NCI-H748 (cell line): Measurements from ENCODE around the gene FGF1.

Experiments used
- DNase-seq: peaks from one replicate; lab custom pipeline; 2025; ENCODE audit not compliant: unreplicated experiment; lab: John Stamatoyannopoulos, UW

The FGF1 gene

DNA sequence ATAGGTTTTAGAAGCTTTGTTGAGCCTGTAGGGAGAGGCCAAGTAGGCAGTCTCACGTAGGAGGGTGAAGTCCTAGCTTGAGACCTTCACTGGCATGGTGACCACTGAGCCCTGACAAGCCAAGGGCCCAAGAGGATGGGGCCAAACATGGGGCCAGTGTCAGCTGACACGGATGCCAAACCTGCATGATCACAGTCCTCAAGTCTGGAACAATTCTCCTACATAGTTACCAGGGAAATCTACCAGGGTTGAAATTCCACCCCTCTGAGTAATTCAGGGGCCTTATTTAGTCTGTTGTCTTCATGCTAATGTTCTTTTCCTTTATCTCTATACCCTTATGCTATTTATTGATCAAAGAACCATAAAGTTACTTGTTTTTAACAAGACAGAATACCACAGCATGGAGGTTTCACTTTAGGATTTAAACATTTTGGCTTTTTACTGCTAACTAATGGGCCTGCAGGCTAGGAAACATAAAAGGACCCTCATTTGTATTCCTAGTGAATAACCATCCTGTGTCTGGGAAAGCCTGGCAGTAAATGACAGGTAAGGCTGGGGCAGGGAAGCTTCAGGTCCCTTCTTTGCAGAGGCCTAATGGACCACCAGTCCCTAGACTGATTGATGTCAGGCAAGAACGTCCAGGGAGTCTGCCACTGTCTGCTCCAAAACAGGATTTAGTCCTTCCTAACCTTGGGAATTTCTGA is 140.8 kb downstream of the FGF1 start:
- no peak for DNase-seq

DNA sequence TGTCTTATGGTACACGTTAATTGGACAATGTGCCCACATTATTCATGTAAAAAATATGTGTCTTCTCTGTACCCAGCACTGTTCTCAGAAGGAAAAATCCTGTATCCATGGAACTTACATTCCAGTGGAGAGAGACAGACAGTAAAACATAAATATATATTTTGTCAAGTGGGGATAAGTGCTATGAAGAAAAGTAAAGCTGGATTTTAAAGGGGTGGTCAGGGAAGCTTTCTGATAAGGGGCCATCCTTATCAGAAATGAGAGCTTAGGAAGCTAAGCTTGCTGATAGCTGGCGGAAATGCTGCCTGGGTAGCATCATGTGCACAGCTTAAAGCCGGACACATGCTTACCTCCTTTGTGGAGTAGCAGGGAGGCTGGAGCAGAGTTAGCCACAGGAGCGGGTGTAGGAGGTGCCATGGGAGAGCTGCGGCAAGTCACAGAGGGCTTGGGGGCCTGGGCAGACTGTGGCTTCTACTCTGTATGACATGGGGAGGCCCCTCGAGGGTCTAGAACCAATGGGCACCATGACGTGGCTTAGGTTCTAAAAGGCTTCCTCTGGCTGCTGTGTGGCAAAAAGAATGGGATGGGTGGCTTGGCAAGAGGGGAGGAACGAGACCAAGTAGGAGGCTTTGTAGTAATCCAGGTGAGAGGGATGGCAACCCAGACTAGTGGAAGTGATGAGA is 141.7 kb downstream of the FGF1 start:
- no peak for DNase-seq

- no peak for DNase-seq
Measured at GRCh38 chr5:142542906-142543305, 143.0 kb downstream of the FGF1 start.
